Stimulated activated CD4-positive, alpha-beta T cell treated with anti-CD3 and anti-CD28 coated beads, Interleukin-4, amount 100 ng/mL, for 24 hours (primary cell): ENCODE results near the gene YWHAG.
"Not testable (repeated sequence)": the region's sequence is repeated elsewhere in the genome, so short reads cannot be mapped to it uniquely, and the experiment has no call there.

Experiments used
- DNase-seq: peaks from one replicate; pipeline ENCODE4 v3.0.0-alpha.2; 2020

Gene YWHAG

DNA sequence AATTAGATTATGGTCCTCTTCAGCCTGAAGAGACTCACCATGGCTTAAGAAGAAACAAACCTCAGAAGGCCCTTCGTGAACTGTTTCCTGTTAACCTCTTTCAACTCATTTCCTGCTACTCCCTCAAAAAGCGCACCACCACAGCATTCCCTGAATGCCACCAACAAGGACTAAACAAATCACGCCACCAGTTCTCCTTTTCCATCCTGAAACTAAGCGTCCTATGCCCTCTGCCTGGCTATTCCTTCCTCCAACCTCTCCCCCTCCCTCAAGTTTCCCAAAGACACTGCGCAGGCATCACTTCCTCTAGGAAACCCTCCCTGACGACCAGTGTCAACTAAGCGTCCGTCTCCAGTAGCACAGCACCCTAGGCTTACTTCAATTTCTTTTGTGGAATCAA is 12.0 kb downstream of the YWHAG start:
- no peak for DNase-seq

DNA sequence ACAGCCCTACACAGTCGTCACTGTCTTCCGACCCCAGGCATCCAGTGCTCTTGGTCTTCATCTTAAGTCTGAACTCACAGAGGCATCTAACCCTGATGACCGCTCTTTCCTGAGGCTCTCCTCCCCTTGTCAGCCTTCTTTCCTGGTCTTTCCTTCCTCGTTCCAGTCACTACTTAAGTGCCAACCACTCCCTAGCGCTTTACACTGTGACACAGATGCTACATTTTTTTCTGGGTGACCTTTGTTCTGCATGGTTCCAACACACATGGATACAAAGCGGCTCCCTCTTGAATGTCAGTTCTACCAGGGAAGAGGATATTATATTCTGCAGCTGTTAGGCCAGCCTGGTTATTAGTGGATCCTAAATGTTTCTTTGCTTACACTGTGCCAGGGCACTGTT is 12.7 kb downstream of the YWHAG start:
- no peak for DNase-seq

GRCh38 chr7:76343931-76344321 is 14.9 kb downstream of the YWHAG start:
- DNase-seq: no peak

DNA sequence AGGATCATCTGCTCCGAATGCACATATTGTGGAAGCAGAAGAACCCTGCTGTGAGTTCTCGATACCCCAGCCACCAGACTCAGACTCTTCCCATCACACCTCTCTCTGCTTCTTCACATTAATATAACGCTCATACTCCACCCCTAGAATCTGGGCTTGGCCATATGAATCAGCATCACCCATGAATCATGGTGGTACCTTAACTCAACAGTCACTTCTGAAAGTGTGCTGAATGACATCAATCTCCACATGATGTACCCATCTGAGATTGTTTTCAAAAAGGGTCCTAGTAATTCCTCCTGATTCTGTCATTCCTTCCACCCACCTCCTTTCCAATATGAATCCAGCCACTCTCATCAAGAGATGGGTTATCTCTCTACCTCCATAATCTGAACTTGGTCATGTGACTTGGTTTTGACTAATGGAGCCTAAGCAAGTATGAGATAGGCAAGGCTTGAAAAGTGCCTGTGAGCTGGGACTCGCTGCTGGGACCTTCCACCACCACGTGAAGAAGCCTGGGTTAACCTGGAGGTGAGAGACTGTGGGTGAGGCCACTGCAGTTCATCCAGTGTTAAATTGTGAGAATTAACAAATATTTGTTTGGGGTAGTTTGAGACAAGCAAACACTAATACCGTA is 15.4 kb downstream of the YWHAG start:
- DNase-seq: peak; percentile 22

DNA sequence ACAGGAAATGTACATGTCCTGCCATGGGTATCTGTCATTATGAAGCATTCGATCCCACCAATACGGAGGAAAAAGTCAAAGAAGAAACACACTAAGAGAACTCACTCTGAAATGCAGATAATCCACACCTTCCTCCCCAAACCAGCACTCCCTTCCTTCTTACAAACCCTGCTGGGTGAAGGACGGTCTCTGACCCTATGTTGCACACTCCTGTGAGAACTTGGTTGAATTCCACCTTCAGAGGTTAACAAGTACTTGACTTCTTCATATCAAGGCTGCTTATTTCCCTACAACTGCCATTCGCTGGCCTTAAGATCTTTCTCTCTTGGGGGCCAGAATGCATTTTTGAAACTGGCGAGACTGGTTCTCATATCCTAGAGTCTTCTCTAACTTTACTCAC is 16.6 kb downstream of the YWHAG start:
- DNase-seq: no peak

- no peak for DNase-seq
Measured at GRCh38 chr7:76340617-76341131, 18.1 kb downstream of the YWHAG start.

DNA sequence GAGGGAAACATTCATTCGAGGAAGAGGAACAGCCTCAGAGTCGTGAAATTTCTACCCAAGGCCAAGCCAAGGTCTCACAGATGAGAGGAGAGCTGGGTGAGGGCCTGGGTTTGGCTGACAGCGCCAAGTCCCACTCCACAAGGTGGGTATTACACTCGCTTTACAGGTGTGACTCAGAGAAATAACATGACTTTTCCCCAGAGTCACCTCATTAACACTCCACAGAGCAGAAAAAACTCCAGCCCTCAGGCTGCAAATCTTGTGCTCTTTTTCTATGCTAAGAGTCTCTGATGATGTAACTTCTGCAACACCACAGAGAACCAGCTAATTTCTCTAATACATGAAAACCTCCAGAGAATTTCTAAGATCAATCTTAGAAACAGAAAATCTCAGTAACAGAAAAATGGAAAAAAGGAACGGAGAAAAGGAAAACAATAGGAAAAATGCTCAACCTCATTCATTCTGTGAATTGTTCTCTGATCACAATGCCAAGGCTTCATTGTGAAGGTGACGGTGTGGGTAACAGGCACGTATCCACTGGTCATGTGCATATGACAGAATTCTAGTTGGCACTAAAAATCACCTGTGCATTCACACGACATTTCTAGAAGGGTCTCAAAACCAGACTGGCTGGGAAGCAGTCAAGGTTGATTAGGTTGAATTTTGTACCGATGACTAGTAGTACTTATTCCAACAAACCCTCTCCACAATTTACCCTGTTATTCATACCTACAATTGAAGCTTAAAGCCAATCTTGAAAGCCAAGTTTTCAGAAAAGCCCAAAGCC is 20.3 kb downstream of the YWHAG start:
- DNase-seq: no peak

GRCh38 chr7:76337147-76337546 is 21.6 kb downstream of the YWHAG start:
- no peak for DNase-seq

DNA sequence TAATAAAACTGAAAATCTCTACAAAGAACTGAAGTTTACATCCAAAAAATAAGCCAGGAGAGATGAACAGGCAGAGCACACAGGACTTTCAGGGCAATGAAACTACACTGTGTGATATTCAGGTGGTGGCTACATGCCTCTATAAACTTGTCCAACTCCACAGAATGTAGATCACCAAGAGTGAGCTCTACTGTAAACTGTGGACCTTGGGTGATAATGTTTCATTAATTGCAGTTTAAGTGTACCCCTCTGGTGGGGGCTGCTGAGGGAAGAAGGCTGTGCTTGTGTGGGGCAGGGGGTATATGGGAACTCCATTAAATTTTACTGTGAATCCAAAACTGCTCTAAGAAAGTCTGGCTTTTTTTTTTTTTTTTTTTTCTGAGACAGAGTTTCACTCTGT is 22.7 kb downstream of the YWHAG start:
- DNase-seq: no peak

DNA sequence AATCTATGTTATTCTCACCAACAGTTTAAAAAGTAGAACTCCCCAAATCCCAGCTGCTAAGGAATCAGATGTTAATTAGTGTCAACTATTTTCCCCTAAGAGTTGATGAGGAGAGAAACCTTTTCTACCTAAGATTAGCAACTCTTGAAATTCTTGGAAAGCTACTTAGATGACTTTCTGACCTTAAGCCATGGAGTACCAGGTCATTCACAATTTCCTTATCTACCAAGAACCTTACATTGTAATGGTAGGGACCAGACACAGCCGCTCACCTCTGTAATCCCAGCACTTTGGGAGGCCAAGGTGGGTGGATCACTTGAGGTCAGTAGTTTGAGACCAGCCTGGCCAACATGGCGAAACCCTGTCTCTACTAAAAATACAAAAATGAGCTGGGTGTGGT is 23.4 kb downstream of the YWHAG start:
- not testable (repeated sequence) for DNase-seq

- no peak for DNase-seq
Measured at GRCh38 chr7:76334320-76334967, 24.3 kb downstream of the YWHAG start.

- DNase-seq: no peak
Measured at GRCh38 chr7:76333511-76334101, 25.2 kb downstream of the YWHAG start.

- no peak for DNase-seq
Measured at GRCh38 chr7:76332078-76332477, 26.7 kb downstream of the YWHAG start.

DNA sequence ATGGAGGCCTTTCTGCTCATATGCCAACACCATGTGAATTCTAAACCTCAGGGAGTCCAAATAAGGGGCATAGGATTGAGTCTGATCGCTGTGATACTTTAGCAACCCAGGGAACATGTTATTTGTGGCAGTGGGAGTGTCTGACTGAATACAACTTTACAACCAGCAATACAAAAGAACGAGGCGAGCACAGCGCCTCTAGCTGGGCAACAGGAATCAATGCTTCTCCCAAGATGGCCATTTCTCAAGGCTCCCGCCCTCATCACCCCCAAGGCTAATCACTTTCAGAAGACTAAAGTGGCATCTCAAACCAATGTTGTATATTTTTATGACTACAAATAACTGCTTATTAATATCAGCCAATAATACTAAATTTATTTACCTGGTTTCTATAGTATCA is 28.1 kb downstream of the YWHAG start:
- DNase-seq: no peak

GRCh38 chr7:76330261-76330660 is 28.5 kb downstream of the YWHAG start:
- DNase-seq: no peak

GRCh38 chr7:76329479-76329878 is 29.3 kb downstream of the YWHAG start:
- DNase-seq: no peak

DNA sequence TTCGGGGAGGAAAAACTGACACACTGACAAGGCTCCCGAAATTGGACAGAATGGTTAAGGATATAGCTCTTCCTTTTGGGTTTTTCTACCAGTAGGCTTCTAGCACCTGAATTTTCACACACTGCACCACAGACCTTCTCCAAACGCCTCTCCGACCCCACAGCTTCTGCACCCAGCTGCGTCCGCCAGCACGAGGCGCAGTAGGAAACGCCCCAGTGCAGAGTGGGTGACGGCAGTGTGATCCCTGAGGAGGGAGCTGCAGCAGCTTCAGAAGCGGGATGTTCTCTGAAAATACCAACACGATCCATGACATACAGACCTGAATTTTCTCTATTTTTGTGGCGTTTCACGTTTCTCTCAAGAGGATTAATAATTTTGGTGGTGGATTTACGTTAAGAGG is 30.4 kb downstream of the YWHAG start:
- no peak for DNase-seq

GRCh38 chr7:76327610-76328009 is 31.2 kb downstream of the YWHAG start:
- DNase-seq: no peak

GRCh38 chr7:76326646-76327233 is 32.1 kb downstream of the YWHAG start:
- DNase-seq: no peak

DNA sequence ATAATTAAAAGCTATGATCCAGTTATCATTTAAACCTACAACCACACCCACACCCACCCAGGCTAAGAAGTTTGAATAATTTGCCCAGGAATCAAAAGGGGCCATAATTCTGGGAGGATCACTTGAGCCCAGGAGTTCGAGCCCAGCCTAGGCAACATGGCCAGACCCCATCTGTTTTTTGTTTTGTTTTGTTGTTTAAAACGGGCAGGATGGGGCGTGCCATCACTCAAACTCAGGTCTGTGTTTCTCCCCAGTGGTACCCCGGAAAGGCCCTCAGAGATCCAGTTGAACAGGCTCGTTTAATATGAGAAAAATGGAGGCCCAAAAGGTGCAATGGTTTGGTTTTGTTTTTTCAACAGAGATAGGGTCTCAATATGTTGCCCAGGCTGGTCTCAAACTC is 33.0 kb downstream of the YWHAG start:
- no peak for DNase-seq

DNA sequence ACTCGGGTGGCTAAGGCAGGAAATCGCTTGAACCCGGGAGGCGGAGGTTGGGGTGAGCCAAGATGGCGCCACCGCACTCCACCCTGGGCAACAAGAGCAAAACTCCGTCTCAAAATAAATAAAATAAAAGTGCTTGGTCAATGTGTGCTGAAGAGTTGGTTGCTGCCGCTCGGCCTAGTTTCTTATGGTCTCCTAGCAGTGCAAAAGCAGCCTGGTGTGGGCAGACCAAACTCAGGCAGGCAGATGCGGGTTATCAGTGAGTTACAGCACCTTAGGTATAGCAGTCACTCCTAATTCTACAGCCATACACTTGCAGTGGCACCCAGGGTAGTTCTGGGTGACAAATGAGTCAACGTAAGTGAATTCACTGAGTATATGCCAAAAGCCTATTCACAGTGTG is 33.7 kb downstream of the YWHAG start:
- no peak for DNase-seq

- DNase-seq: peak; percentile 69
Measured at GRCh38 chr7:76318488-76319353, 40.1 kb downstream of the YWHAG start.
